DMS53 (cell line): ENCODE data around the gene SRRM5.
"Not testable (repeated sequence)": the region's sequence is repeated elsewhere in the genome, so short reads cannot be mapped to it uniquely, and the experiment has no call there.

Source experiments
- DNase-seq: peaks from one replicate; lab custom pipeline; 2025; lab: John Stamatoyannopoulos, UW

SRRM5 gene, protein sequence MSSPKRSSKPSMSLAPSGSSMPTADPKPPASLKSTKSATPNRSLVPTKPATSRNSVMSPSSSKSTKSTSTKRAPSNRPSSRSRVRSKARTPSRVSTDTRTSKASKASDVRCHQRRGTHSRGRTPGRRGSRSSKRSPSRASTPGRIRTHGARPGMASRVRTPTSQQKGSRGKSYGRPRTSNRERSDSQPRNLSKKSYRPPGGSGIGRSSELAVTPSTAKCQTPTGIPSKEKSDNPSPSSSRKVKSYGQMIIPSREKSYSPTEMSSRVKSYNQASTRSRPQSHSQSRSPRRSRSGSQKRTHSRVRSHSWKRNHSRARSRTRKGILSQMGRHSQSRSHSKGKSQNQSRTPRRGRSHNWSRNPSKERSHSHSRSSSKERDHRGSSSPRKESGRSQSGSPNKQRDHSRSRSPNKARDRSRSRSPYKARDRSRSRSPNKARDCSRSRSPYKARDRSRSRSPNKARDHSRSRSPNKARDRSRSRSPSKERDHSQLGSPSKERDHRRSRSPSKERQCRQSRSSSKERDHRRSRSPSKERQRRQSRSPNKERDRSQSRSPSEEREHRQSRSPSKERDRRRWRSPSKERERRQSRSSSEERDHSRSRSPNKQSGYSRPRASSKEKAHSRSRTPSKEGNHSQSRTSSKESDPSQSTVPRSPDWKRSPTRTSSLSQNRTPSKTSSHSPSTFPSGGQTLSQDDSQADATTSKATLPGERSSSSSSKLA

DNA sequence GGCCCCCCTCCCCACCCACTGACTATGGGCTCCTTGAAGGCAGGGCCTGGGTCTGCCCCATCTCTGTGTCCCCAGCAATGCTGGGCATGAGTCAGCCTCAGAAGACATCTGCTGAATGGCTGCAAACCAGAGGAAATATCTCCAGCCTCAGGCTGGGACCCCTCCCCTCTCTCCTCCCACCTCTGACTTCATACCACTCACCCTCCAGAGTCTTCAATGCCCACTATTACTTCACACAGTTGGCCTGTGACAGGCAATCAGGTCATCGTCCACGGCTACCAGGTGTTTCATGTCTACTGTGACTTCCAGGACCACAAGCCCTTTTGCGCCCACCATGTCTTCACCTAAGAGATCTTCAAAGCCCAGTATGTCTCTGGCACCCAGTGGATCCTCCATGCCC, at the start of gene SRRM5:
Gene SRRM5, plus strand, starts transcription at position 301 of the 400 bp plus-strand sequence. Its CDS starts 34 bp downstream, at position 335.
- DNase-seq = no peak

- DNase-seq = no peak
These were observed 49.6 kb upstream of the SRRM5 start for GRCh38 chr19:43562226-43562697.

- no peak for DNase-seq
These were observed 49.1 kb upstream of the SRRM5 start for GRCh38 chr19:43562698-43563241.

DNA sequence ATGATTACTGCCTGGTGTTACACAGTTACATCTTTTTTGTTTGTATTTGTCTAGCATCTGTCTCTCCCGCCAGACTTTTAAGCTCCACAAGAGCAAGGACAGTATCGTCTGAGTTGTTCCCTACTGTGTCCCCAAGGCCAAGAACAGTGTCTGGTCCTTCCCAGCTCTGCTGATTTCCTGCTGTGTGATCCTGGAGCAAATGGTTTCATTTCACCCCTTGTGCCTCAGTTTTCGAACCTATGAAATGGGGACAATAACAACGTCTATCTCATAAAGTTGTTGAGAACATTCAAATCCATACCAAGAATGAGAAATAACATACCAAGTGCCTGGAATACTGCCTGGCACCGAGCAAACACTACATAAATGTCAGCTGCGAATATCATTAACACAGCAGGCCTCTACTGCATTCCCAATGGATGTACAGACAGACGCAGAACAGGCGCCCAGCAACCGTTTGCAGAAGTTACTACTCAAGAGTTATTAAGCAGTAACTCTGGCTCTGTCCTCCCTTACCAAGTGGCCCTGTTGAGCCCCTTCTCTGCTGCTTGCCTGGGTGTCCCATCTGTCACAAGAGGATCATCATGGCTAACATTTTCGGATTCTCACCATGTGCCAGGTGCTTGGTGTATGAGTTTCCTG, 48.0 kb upstream of the SRRM5 start:
- DNase-seq = no peak

DNA sequence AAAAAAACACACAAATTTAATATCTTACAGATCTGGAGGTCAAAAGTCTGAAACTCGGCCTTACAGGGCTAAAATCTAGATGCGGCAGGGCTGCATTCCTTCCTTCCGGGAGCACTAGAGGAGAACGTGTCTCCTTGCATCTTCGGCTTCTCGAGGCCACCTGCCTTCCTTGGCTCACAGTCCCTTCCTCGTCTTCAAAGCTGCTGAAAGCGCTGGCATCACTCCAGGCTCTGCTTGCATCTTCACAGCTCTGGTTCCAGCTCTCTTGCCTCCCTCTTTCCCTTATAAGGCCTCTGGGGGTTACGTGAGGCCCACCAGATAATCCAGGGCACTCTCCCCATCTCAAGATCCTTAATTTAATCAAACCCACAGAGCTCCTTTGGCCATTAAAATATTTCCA, 47.1 kb upstream of the SRRM5 start:
- no peak for DNase-seq

GRCh38 chr19:43569657-43570056, 42.2 kb upstream of the SRRM5 start:
- DNase-seq = no peak

DNA sequence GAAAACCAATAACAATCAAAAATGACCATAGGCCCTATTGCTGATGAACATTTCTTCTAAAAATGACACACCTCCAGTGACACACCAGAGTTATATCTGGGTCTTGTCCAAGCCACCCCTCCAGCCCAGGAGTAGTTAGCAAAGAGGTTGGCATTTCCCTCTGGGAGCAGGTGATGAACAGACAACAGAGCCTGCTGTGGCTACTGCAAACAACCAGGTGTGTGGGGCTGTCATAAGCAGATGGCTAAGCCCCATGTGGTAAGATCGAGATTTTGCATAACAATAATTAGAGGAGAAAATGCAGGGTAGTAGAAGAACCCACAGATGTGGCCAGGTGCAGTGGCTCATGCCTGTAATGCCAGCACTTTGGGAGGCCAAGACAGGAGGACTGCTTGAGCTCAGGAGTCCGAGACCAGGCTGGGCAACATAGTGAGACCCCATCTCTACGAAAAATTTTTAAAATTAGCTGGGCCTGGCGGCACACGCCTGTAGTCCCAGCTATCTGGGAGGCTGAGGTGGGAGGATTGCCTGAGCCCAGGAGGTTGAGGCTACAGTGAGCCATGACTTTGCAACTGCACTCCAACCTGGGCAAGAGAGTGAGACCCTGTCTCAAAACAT, 41.6 kb upstream of the SRRM5 start:
- DNase-seq = peak; percentile 92

DNA sequence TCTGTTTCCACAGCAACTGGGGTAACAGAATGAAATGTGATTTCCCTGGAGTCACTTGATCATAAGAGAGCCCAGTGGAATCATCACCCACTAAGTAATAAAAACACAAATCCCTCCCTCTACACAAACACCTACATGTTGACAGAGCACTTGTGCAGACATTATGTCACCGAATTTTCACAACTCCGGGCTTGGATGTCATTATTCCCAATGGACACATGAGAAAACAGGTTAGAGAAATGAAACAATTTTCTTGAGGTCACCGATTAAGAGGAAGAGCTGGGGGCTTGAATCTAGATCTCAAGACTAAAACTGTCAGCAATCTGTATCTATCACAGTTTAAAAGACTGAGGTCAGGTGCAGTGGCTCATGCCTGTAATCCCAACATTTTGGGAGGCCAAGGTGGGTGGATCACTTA, 39.7 kb upstream of the SRRM5 start:
- DNase-seq = peak; percentile 99

DNA sequence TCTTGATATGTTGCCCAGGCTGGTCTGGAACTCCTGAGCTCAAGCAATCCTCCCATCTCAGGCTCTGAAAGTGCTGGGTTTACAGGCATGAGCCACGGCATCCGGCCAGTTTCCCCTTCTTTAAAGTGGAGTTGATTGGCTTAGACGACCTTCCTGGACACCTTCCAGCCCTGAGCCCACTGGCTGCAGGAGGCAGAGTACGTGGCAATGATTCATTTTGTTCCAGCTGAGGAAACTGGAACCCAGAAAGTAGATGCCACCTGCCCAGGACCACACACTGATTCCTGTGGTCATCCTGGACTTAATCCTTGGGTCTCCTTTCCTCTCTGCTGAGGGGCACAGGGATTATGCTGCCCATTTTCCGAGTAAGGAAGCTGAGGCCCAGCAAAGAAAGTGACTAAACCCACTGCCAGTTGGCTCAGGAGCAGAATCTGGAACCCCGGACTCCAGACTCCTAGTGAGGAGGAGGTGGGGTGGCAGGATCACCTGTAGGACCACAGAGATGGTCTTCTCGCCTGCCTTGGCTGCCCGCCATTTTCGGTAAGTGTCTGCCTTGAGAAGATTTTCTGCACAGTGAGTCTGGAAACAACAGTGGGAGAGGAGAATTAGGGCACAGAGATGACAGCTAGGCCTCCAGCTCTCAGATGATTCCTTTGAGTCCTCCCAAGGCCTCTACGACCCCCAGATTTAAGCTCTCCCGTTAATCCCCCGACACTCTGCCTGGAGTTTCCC, 37.3 kb upstream of the SRRM5 start:
- peak; percentile 65 for DNase-seq

GRCh38 chr19:43575156-43575950, 36.5 kb upstream of the SRRM5 start, which contains the start of the genes PINLYP and XRCC1:
Gene PINLYP, plus strand, starts transcription at chr19:43575801. Its CDS starts 1,391 bp downstream, at chr19:43577192.
Gene XRCC1, minus strand, starts transcription at chr19:43575527. Its CDS starts 69 bp downstream, at chr19:43575458.
- peak; percentile 100 for DNase-seq

- peak; percentile 80 for DNase-seq
These were observed 35.7 kb upstream of the SRRM5 start for GRCh38 chr19:43575955-43576878.

- DNase-seq = no peak
These were observed 33.1 kb upstream of the SRRM5 start for GRCh38 chr19:43578787-43579186.

DNA sequence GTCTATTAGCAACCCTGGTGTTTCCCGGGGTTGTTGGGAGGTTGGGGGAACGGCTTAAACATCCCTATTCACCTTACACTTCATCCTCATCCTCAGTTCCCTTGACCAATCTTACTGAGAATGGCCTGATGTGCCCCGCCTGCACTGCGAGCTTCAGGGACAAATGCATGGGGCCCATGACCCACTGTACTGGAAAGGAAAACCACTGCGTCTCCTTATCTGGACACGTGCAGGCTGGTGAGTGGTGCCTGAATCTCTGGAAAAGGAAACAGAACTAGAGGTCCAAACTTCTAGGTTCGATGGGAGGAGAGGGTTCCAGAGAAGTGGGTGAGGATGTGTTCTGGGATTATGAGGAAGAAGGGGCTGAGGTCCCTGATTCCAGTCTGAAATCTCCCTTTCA, 30.4 kb upstream of the SRRM5 start:
- DNase-seq = no peak

DNA sequence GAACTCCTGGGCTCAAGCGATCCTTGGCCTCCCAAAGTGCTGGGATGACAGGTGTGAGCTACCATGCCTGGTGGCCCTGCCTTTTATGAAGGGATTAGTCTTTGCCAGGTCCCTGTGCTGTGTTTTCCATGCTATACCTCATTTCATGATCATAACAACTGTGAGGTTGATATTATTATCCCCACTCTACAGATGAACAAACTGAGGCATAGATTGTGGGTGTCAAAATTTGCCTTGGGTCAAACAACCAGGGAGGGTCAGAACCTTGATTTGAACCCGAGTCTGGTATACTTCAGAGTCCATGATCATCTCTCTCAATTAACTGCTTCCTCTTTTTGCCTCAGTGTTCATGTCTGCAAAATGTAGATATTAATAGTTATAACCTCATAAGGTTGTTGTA, 29.4 kb upstream of the SRRM5 start:
- DNase-seq = no peak

- peak; percentile 39 for DNase-seq
These were observed 27.4 kb upstream of the SRRM5 start for GRCh38 chr19:43584484-43584883.

DNA sequence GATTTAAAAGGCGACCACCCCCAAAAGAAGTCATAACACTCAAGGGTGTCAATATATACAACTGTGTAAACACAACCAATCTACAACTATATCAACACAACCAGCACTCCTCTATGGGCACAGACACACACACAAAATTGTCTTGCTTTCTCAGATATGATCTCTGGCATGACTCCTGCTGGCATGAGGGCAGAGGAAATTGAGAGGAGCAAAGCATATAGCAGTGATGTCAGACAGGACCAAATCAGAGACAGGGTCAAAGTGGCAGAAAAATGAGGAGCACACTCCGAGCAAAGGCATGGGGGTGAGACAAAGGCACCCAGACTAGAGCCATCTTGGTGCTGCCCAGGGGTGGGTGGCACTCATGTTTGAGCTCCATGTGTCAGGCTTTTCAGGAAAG, 25.5 kb upstream of the SRRM5 start:
- no peak for DNase-seq

DNA sequence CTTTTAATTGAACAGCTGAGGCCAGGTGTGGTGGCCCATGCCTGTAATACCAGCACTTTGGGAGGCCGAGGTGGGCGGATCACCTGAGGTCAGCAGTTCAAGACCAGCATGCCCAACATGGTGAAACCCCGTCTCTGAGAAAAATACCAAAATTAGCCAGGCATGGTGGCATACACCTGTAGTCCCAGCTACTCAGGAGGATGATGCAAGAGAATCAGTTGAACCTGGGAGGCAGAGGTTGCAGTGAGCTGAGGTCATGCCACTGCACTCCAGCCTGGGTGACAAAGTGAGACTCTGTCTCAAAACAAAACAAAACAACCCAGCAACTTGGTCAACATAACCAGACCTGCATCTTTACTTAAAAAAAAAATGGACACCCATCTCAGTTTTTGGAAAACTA, 24.9 kb upstream of the SRRM5 start:
- DNase-seq = not testable (repeated sequence)

- DNase-seq = no peak
These were observed 22.6 kb upstream of the SRRM5 start for GRCh38 chr19:43589277-43589676.

- no peak for DNase-seq
These were observed 22.2 kb upstream of the SRRM5 start for GRCh38 chr19:43589678-43590077.
